Bronchial epithelial cell (primary cell): ENCODE measurements around the gene EPC2. TPM values are rescaled to one million over a fixed set of nuclear protein-coding genes. Genes with fewer than 3 reads are reported as not detected.

Experiments
- DNase-seq: peaks from one replicate; pipeline ENCODE4 v3.0.0-alpha.2; 2010; ENCODE audit warnings: low read depth
- FAIRE-seq: peaks from 2 replicates; lab custom pipeline; 2011; peaks lifted over from hg19 to GRCh38; lab: Jason Lieb, UNC
- H3K27me3 ChIP-seq: 2 replicates; pipeline ENCODE4 v1.5.1; 2011; ENCODE audit warnings: low read length; ENCODE audit not compliant: control insufficient read depth, insufficient read depth
- H3K36me3 ChIP-seq: 2 replicates; pipeline ENCODE4 v1.5.1; 2011; ENCODE audit warnings: low read length; ENCODE audit not compliant: control insufficient read depth, insufficient read depth
- H3K4me3 ChIP-seq: 2 replicates; pipeline ENCODE4 v1.5.1; 2011; ENCODE audit warnings: mild to moderate bottlenecking, low read depth, low read length, control low read depth
- total RNA-seq: library from RNA; depleted of rRNA; stranded (reverse); fragments of >200 nt; gene quantifications from 2 replicates; pipeline ENCODE4 v1.2.1, GENCODE V29; 2014
- TF ChIP-seq, protein P1 (sequence below): IDR thresholded peaks from 2 replicates; pipeline ENCODE4 v1.5.1; 2011; ENCODE audit warnings: mild to moderate bottlenecking, moderate library complexity, low read length, control low read depth, inconsistent platforms; ENCODE audit not compliant: insufficient read depth, severe bottlenecking

Gene EPC2
- total RNA-seq, 1 donor from 2014 or later, result 10.8 TPM

DNA sequence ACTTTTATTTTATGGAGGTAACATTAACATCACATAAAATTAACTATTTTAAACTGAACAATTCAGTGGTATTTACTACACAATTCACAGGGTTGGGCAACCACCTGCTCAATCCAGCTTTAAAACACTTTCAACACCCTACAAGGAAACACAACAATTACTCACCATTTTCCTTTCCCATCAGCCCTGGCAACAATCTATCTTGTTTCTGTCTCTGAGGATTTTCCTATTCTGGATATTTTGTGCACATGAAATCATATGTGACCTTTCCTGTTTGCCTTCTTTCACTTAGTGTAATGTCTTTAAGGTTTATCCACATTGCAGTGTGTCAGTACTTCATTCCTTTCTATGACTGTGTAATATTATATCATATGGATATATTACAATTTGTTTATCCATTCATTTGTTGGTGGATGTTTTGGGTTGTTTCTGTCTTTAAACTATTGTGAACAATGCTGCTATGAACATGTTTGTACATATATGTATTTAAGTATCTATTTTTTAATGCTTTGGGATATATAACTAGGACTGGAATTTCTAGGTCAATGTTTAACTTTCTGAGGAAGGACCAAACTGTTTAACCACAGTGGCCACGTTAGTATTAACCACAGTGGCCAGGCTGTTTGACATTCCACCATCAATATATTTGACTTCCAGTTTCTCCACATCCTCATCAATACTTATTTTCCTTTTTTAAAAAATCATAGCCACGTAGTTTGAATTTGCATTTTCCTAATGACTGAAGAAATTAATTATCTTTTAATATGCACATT, 158.1 kb downstream of the EPC2 start:
- no peaks in the 10 kb centered on the region for H3K27me3 ChIP-seq
- DNase-seq, result peak; percentile 38
- no peak for FAIRE-seq
- no peak overlapping the region for H3K4me3 ChIP-seq
- H3K36me3 ChIP-seq, result no peaks in the 10 kb centered on the region
- TF ChIP-seq, protein P1, sequence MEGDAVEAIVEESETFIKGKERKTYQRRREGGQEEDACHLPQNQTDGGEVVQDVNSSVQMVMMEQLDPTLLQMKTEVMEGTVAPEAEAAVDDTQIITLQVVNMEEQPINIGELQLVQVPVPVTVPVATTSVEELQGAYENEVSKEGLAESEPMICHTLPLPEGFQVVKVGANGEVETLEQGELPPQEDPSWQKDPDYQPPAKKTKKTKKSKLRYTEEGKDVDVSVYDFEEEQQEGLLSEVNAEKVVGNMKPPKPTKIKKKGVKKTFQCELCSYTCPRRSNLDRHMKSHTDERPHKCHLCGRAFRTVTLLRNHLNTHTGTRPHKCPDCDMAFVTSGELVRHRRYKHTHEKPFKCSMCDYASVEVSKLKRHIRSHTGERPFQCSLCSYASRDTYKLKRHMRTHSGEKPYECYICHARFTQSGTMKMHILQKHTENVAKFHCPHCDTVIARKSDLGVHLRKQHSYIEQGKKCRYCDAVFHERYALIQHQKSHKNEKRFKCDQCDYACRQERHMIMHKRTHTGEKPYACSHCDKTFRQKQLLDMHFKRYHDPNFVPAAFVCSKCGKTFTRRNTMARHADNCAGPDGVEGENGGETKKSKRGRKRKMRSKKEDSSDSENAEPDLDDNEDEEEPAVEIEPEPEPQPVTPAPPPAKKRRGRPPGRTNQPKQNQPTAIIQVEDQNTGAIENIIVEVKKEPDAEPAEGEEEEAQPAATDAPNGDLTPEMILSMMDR, result no peak

DNA sequence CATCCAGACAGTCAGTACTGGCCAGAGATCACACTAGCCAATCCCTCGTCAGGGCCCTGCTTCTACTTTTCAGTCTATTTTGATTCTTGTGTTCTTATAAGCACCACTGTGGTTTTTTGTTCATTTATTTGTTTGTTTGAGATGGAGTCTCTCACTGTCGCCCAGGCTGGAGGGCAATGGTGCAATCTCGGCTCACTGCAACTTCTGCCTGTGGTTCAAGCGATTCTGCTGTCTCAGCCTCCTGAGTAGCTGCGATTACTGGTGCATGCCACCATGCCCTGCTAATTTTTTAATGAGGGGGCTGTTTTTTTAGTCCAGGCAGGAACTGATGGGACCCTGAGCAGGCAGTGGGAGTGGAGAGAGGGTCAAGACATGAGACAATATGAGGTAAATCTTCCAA, 165.5 kb downstream of the EPC2 start:
- Histone ChIP-seq H3K27me3 (peaks cover 3% of the 10 kb centered on the region), H3K36me3 (no peaks in the 10 kb centered on the region), H3K4me3 (no peak overlapping the region)
- no peak for DNase-seq
- FAIRE-seq, result no peak
- TF ChIP-seq, protein P1, result no peak

DNA sequence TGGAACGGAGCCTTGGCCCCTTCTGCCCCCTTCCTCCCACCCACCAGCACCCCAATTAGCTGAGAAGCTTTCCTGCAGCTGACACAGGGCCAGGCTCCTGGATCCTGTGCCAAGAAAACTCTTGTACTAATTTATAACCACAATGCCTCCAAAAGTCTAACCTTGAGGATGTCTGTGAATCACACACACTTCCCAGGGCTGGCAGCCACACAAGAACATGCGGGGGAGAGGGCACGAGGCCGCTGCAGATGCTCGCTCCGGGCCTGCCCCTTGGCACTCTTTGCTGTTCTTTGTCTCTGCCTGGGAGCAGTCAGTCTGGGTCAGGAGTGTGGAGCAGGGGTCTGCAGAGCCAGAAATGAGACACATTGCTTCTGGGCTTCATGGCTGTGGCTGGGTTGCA, 167.8 kb downstream of the EPC2 start:
- FAIRE-seq (no peak), DNase-seq (no peak)
- TF ChIP-seq, protein P1, result no peak
- H3K27me3 ChIP-seq, result peaks cover 3% of the 10 kb centered on the region
- H3K36me3 ChIP-seq, result no peaks in the 10 kb centered on the region
- H3K4me3 ChIP-seq, result no peak overlapping the region

- Histone ChIP-seq H3K27me3 (peaks cover 3% of the 10 kb centered on the region), H3K4me3 (no peak overlapping the region), H3K36me3 (no peaks in the 10 kb centered on the region)
- no peak for DNase-seq
- TF ChIP-seq, protein P1, result no peak
- FAIRE-seq, result no peak
Measured at GRCh38 chr2:148813603-148814065, 169.1 kb downstream of the EPC2 start.

- peaks cover 3% of the 10 kb centered on the region for H3K27me3 ChIP-seq
- TF ChIP-seq, protein P1, result no peak
- no peak for DNase-seq
- no peaks in the 10 kb centered on the region for H3K36me3 ChIP-seq
- no peak overlapping the region for H3K4me3 ChIP-seq
- no peak for FAIRE-seq
Measured at GRCh38 chr2:148814143-148814859, 169.8 kb downstream of the EPC2 start.
